BJ (cell line): Measurements from ENCODE around the gene SLC25A26. TPM values are rescaled to one million over a fixed set of nuclear protein-coding genes. Genes with fewer than 3 reads are reported as not detected.

Source experiments
- CTCF ChIA-PET: fragments of 350-600 bp; formaldehyde crosslinking; extraction: SDS; loops from one replicate; lab custom pipeline; 2021; ENCODE audit warnings: antibody characterized with exemption, inconsistent platforms; lab: Yijun Ruan, JAX
- POLR2A ChIA-PET: fragments of 300-600 bp; sonication (Branson Sonifier 250); formaldehyde crosslinking; extraction: SDS; loops from one replicate; lab custom pipeline; 2021; ENCODE audit warnings: antibody characterized with exemption; lab: Charles Lee
- DNase-seq: peaks from one replicate; pipeline ENCODE4 v3.0.0-alpha.2; 2011; ENCODE audit warnings: low read depth
- H3K27me3 ChIP-seq: 2 replicates; pipeline ENCODE4 v1.6.0; 2011; ENCODE audit warnings: low read length; ENCODE audit not compliant: control insufficient read depth, insufficient read depth
- H3K36me3 ChIP-seq: 2 replicates; pipeline ENCODE4 v1.5.1; 2011; ENCODE audit warnings: low read length; ENCODE audit not compliant: control insufficient read depth, insufficient read depth
- H3K4me3 ChIP-seq: 2 replicates; pipeline ENCODE4 v1.5.1; 2011; ENCODE audit warnings: low read depth, mild to moderate bottlenecking, control low read depth, low read length
- polyA plus RNA-seq: library from polyadenylated mRNA; depleted of rRNA; stranded (reverse); fragments of >200 nt; gene quantifications from 2 replicates; pipeline ENCODE4 v1.2.3, GENCODE V29; 2011
- TF ChIP-seq, protein P1 (sequence below): IDR thresholded peaks from 2 replicates; pipeline ENCODE4 v1.5.1; 2011; ENCODE audit warnings: low read depth, mild to moderate bottlenecking, control low read depth, inconsistent platforms, low read length, moderate library complexity; ENCODE audit not compliant: insufficient read depth

Gene SLC25A26
- polyA plus RNA-seq, 1 experiment: 29.5 TPM

DNA sequence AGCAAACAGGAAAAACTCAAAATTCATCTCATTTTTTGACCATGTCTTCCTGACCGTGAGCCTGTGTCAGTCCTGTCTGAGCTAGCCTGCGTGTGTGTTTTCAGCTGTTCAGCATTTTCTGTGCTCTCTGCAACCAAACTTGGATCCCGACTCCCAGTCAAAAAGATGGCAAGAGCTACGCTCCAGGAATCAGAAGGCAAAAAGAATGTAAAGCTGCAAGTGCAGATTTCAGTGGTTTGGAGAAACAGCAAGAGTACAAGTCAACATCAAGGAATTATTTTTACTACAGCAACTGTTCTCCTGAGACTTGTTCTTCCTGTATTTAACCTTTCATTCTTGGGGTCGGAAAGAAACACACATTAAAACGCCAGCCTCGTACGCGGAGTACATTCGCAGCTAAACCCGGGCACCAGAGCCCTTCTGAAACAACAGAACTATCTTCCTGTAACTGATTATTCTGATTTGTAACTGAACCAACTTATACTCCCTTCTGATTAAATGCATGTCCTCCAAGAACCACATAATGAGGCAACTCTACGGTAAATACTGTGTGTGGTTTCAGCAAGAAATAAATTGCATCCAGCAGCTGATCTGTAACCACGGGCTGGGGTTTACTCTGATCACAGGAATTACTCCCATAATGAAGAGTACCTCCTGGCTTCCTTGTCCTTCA is 172.7 kb downstream of the SLC25A26 start:
- POLR2A ChIA-PET: no interaction called here
- no peak for DNase-seq
- H3K36me3 ChIP-seq: no peaks in the 10 kb centered on the region; the same call in none of the 2 replicates
- no peak overlapping the region for H3K4me3 ChIP-seq
- H3K27me3 ChIP-seq: no peaks in the 10 kb centered on the region
- TF ChIP-seq, protein P1, sequence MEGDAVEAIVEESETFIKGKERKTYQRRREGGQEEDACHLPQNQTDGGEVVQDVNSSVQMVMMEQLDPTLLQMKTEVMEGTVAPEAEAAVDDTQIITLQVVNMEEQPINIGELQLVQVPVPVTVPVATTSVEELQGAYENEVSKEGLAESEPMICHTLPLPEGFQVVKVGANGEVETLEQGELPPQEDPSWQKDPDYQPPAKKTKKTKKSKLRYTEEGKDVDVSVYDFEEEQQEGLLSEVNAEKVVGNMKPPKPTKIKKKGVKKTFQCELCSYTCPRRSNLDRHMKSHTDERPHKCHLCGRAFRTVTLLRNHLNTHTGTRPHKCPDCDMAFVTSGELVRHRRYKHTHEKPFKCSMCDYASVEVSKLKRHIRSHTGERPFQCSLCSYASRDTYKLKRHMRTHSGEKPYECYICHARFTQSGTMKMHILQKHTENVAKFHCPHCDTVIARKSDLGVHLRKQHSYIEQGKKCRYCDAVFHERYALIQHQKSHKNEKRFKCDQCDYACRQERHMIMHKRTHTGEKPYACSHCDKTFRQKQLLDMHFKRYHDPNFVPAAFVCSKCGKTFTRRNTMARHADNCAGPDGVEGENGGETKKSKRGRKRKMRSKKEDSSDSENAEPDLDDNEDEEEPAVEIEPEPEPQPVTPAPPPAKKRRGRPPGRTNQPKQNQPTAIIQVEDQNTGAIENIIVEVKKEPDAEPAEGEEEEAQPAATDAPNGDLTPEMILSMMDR: no peak
- CTCF ChIA-PET: interaction anchor here (1.1 to 2.4 kb wide), 4 partner anchors 7 to 16 kb away, joined by 3 to 13 read pairs (median 6); no protein-coding TSS in a partner anchor

DNA sequence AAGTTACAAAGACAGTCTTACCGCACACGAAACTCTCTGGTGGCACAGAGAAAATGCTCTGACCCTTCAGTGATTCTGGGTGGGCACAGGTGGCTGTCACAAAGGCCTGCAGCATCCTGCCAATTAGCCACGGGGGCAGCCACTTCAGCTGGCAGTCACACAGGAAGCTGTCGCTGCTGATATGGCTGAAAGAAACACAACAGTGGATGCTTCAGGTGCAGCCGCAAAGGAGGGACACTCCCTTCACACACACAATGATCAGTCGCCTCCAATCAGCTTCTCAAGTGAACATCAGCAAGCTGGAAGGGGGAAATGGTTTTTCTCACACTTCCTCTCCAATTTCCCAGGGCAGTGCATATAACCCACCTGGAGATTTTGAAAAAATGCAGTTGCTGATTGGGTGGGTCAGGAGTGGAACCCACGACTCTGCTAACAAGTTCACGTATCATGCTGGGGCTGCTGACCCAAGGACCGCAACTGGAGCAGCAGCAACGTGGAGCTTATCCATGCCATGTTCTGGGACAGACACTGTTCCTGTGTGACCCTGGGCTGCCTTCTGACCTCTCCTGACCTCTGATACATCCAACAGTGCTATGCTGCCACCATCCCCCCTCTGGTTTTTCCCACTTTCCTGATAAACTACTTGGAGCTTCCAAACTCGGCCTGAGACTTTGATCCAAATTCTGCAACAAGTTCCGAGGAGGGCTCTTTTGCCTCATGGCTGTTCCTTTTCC is 173.4 kb downstream of the SLC25A26 start:
- DNase-seq: no peak
- POLR2A ChIA-PET: no interaction called here
- TF ChIP-seq, protein P1: no peak
- H3K27me3 ChIP-seq: no peaks in the 10 kb centered on the region
- no peaks in the 10 kb centered on the region; the same call in none of the 2 replicates for H3K36me3 ChIP-seq
- CTCF ChIA-PET: interaction anchor here (0.9 to 2.4 kb wide), 3 partner anchors 8 to 16 kb away, joined by 3 to 13 read pairs (median 4); no protein-coding TSS in a partner anchor
- no peak overlapping the region for H3K4me3 ChIP-seq

DNA sequence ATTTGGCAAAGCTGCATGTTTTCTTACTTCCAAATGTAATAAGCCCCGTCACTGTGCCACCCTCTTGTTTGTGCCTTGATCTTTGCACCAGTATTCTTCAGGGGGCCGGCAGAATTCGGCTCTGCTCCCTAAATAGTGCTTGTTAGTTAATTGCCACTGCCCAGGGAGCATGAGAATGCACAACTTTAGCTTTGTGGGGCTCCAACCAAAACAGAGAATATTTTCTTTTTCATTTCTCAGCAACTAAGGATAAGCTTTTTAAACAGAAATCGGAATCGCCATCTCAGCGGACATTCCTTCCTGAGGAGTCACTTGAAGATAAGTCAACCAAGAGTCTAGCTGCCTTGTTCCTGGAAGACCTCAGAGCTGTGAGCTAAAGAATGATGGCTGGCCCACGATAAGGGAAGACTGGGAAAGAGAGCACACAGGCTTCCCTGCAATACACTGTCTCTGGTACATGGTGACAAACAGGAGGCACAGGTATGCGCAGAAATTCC is 174.0 kb downstream of the SLC25A26 start:
- Histone ChIP-seq H3K36me3 (no peaks in the 10 kb centered on the region; the same call in none of the 2 replicates), H3K4me3 (no peak overlapping the region), H3K27me3 (no peaks in the 10 kb centered on the region)
- no peak for DNase-seq
- CTCF ChIA-PET: interaction anchor here (0.9 to 2.4 kb wide), 3 partner anchors 9 to 17 kb away, joined by 3 to 13 read pairs (median 4); no protein-coding TSS in a partner anchor
- POLR2A ChIA-PET: no interaction called here
- TF ChIP-seq, protein P1: no peak

DNA sequence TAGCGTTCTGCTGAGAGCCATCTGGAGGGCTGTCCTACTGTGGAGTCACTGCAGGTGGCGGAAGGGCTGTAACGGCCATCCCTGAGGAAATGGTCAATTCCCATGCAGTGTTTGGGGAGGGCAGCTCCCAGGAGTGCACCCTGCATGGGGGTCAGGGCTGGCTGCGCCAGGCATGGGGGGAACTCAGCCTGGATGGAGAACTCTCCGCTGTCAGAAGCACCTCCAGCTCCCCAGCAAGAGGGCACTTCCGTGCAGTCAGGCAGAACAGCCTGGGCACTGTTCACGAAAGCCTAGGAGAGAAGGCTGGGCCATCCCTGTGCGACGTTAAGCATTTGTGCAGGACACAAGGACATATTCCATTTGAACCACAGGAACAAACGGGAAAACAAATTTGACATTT is 174.8 kb downstream of the SLC25A26 start:
- ChIA-PET CTCF (interaction anchor here (2.4 kb wide), 1 partner anchor 18 kb away, joined by 13 read pairs; no protein-coding TSS in a partner anchor), POLR2A (no interaction called here)
- H3K4me3 ChIP-seq: no peak overlapping the region
- no peaks in the 10 kb centered on the region for H3K27me3 ChIP-seq
- TF ChIP-seq, protein P1: no peak
- DNase-seq: no peak
- no peaks in the 10 kb centered on the region; the same call in none of the 2 replicates for H3K36me3 ChIP-seq
